ENCODE measurements around the gene SPATA31C1. TPM values are rescaled to one million over a fixed set of nuclear protein-coding genes. Genes with fewer than 3 reads are reported as not detected.
"Not testable (repeated sequence)": the region's sequence is repeated elsewhere in the genome, so short reads cannot be mapped to it uniquely, and the experiment has no call there.

Gene SPATA31C1
- total RNA-seq, result not detected

DNA sequence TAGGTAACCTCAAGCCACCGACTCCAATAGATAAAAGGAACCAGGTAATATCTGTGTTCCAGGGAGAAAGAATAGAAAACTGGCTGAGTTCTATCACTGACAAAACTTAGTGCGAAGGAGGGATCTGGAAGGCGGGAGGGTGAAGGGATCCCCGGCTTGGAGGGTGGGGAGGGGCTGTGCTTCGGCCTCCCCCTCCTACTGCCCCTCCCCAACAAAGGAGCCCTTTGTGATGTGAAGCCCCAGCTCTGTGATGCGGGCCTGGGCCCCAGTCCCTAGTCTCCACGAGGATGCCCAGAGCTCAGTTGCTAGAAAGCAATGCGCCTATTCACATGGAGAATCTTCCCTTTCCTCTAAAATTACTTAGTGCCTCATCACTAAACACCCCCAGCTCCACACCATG, at the start of gene SPATA31C1:
Gene SPATA31C1, plus strand, starts transcription at position 301 of the 400 bp plus-strand sequence.
- not testable (repeated sequence) for H3K4me1 ChIP-seq; H3K4me3 ChIP-seq; DNase-seq (ENCODE audit: low spot score in 2 of 2); H3K27me3 ChIP-seq; H3K36me3 ChIP-seq; H3K9me3 ChIP-seq; H3K27ac ChIP-seq
- whole genome bisulfite sequencing, result no CpG with 5 or more reads among the region's 8 CpGs

DNA sequence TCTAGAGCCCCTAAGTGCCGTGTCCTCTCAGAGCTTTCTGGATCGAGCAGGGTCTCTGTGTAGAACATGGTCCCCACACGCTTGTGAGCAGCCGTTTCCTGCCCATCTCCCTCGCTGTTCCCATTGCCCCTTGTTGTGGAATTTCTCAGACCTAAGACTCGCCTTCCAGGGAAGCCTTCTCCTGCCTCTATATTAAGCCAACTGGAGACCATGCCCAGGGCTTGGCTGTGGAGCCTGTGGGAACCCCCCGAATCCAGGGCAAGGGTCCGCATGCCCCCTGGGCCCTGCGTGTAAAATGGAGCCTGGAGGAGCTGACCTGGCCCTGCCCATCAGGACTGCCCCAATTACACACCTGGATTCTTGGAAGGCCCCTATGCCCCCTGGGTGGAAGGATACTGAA, 49.6 kb upstream of the SPATA31C1 start:
- 95% methylated on average over 9 of the region's 9 CpGs for WGBS
- Histone ChIP-seq H3K4me3 (no peak overlapping the region), H3K36me3 (no peaks in the 10 kb centered on the region), H3K27ac (no peak overlapping the region), H3K27me3 (no peaks in the 10 kb centered on the region), H3K9me3 (no peaks in the 10 kb centered on the region), H3K4me1 (no peaks in the 10 kb centered on the region)
- no peak for DNase-seq (ENCODE audit: low spot score in 2 of 2)
- TF ChIP-seq POLR2A (IDR thresholded peaks at IDR 0.05), result no peak
- TF ChIP-seq, protein P1, sequence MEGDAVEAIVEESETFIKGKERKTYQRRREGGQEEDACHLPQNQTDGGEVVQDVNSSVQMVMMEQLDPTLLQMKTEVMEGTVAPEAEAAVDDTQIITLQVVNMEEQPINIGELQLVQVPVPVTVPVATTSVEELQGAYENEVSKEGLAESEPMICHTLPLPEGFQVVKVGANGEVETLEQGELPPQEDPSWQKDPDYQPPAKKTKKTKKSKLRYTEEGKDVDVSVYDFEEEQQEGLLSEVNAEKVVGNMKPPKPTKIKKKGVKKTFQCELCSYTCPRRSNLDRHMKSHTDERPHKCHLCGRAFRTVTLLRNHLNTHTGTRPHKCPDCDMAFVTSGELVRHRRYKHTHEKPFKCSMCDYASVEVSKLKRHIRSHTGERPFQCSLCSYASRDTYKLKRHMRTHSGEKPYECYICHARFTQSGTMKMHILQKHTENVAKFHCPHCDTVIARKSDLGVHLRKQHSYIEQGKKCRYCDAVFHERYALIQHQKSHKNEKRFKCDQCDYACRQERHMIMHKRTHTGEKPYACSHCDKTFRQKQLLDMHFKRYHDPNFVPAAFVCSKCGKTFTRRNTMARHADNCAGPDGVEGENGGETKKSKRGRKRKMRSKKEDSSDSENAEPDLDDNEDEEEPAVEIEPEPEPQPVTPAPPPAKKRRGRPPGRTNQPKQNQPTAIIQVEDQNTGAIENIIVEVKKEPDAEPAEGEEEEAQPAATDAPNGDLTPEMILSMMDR (IDR thresholded peaks at IDR 0.05), result no peak

DNA sequence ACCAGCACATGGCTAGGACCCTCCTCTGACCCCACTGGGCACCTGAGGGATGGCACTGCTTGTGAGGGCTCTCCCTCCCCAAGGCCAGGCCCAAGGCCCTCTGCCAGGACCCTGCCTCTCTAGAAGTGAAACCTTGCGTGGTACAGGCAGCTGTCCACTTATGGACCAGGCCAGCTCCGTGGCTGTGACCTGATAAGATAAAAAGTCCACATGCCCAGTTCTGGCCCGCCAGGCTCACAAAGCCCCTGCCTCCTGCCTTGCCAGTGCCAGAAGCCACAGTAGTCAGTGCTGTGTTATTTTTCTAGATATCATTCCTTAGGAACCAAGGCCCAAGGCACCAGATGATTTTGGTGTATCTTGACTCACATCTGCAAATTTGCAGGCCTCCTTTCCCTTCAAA, 49.1 kb upstream of the SPATA31C1 start:
- Histone ChIP-seq H3K4me3 (no peak overlapping the region), H3K9me3 (no peaks in the 10 kb centered on the region), H3K36me3 (no peaks in the 10 kb centered on the region), H3K27me3 (no peaks in the 10 kb centered on the region), H3K27ac (no peak overlapping the region), H3K4me1 (no peaks in the 10 kb centered on the region)
- WGBS, result 82% methylated on average over 3 of the region's 3 CpGs
- DNase-seq (ENCODE audit: low spot score in 2 of 2), result no peak
- no peak for TF ChIP-seq POLR2A (IDR thresholded peaks at IDR 0.05)
- no peak for TF ChIP-seq EP300 (IDR thresholded peaks at IDR 0.05)
- TF ChIP-seq, protein P1 (IDR thresholded peaks at IDR 0.05), result no peak
- no peak for TF ChIP-seq POLR2AphosphoS5 (IDR thresholded peaks at IDR 0.05)

DNA sequence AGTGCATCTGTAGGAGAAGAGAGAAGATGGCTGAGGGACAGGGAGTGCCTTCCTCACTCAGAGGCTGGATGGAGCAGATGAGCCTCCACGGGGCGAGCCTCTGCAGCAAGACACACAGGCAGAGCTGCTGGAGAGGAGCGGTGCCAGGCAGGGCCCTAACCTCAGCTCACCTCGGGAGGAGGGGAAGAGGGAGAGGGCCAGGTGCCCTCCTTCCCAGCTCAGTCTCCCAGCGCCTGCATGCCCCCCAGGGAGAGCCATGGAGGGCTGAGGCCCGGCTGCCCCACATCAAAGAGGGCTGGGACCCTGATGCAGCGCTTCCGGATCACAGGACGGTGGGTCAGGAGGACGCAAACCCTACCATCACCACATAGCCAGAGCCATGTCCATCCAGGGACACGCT, 48.7 kb upstream of the SPATA31C1 start:
- 89% methylated on average over 11 of the region's 11 CpGs for WGBS

DNA sequence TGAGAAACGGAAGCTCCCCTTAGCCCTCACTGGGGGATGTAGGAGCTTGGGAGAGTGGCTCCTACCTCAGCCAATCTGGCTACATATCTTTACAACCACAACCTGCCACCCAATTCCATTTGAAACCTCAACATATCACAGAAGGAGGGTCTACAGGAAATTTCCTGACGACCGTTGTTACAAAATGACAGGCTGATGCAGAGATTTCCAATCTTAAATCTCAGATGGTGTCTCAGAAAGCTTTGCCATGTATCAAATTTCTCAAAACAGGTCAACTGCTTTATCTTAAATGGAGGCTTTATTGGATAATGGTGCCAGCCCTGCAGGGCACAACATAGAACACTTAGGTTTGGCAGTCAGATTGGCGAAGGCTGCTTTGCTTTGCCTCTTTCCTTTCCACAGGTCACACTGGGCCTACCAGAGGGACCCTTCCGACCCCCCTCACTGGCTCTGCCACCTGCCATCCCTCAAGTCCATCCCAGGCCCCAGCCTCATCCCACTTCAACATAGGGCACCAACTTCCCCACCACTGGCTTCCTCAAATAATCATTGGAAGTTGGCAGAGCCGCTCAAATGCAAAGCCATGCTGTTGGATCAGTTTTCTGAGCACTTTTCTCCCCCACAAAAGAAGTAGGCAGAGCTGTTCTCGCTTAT, 46.2 kb upstream of the SPATA31C1 start:
- Histone ChIP-seq H3K9me3 (no peaks in the 10 kb centered on the region), H3K27ac (no peak overlapping the region), H3K4me1 (no peaks in the 10 kb centered on the region), H3K36me3 (no peaks in the 10 kb centered on the region), H3K27me3 (peaks cover 3% of the 10 kb centered on the region), H3K4me3 (no peak overlapping the region)
- 69% methylated on average over 7 of the region's 7 CpGs for WGBS
- DNase-seq (ENCODE audit: low spot score in 2 of 2), result no peak
- TF ChIP-seq EP300 (IDR thresholded peaks at IDR 0.05) (no peak), POLR2A (IDR thresholded peaks at IDR 0.05) (no peak), POLR2AphosphoS5 (IDR thresholded peaks at IDR 0.05) (no peak)
- TF ChIP-seq, protein P1 (IDR thresholded peaks at IDR 0.05), result no peak

More for the DNA sequence above, 48.7 kb upstream of the SPATA31C1 start:
- H3K4me1 ChIP-seq, result no peaks in the 10 kb centered on the region
- DNase-seq (ENCODE audit: low spot score in 2 of 2), result no peak
- TF ChIP-seq, protein P1 (IDR thresholded peaks at IDR 0.05), result no peak
- TF ChIP-seq POLR2A (IDR thresholded peaks at IDR 0.05) (no peak), EP300 (IDR thresholded peaks at IDR 0.05) (no peak), POLR2AphosphoS5 (IDR thresholded peaks at IDR 0.05) (no peak)
- no peaks in the 10 kb centered on the region for H3K27me3 ChIP-seq
- no peak overlapping the region for H3K27ac ChIP-seq
- no peak overlapping the region for H3K4me3 ChIP-seq
- H3K9me3 ChIP-seq, result no peaks in the 10 kb centered on the region
- H3K36me3 ChIP-seq, result no peaks in the 10 kb centered on the region
